ENCODE data around the gene NLRC3.

DNA sequence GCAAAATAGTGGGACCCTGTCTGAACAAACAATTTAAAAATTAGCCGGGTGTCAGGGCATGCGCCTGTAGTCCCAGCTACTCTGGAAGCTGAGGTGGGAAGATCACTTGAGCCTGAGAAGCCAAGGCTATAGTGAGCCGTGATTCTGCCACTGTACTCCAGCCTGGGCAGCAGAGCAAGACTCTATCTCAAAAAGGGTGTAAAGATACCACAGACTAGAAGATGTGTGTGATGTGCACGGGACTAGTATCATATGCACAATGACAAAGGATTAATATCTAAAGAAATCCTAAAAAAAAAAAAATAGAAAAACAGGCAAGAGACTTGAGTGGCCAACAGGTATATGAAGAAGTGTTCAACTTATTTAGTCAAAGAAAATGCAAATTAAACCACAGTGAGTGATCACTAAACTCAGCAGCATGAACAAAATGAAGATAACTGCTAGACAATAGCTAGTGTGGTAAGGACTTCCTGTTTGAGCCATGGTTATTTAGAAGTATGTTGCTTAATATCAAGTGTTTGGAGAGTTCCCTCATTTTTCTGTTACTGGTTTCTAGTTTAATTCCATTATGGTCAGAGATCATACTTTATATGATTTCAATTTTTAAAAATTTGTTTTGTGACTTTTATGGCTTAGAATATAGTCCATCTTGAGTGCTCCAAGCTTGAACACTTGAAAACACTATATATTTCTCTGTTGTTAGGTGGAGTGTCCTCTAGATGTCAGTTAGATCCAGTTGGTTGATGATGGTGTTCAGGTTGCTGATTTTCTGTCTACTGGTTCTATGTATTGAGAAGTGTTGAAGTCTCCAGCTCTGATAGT, 48.9 kb upstream of the NLRC3 start:
- TF ChIP-seq CTCF (IDR thresholded peaks at IDR 0.05; ENCODE audit: insufficient read depth, low read length) (no peak), SPI1 (IDR thresholded peaks at IDR 0.05; ENCODE audit: borderline replicate concordance, low read depth) (peak; percentile 78), REST (IDR thresholded peaks at IDR 0.05; ENCODE audit: insufficient replicate concordance, low read depth) (no peak), GABPA (IDR thresholded peaks at IDR 0.05; ENCODE audit: low read depth) (no peak), POLR2AphosphoS5 (IDR thresholded peaks at IDR 0.05; ENCODE audit: low read depth) (no peak)

All from HL-60 (cell line).